SKM-1 treated with dmso at 0.1 percent for 144 hours (cell line): ENCODE data around the gene SELL.
"Not testable (repeated sequence)": the region's sequence is repeated elsewhere in the genome, so short reads cannot be mapped to it uniquely, and the experiment has no call there.

Experiments
- DNase-seq: peaks from one replicate; lab custom pipeline; 2025; ENCODE audit not compliant: unreplicated experiment; lab: John Stamatoyannopoulos, UW

Gene SELL

DNA sequence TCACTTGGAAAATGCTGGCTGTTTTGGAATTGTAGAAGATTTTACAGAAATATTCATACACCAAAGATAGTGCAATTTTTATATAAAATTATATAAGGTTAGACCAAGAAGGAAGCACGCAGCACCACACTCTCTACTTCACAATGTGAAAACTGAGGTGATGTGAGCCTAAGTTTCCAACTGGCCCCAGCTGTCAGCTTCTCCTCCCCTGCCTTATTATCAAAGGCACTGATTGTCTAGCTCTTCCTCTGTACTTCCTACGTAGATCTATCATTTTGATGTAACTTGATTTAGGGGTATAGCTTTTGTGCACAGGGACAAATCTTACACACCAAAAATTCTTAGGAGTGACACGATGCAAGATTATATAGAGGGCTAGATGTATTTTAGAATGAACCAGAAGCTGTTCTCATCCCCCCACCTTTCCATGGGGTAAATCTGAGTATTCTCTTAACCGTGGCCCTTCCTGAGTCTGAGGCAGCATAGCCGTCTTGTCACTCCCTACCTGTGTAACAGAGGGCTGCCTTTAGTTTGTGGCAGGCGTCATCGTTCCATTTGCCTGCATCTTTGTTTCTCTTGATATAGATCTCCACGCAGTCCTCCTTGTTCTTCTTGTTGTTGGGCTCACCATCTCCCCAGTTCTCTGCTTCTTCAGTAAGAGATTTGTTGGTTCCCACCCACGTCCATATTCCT, 3.4 kb downstream of the SELL start:
- DNase-seq = no peak

DNA sequence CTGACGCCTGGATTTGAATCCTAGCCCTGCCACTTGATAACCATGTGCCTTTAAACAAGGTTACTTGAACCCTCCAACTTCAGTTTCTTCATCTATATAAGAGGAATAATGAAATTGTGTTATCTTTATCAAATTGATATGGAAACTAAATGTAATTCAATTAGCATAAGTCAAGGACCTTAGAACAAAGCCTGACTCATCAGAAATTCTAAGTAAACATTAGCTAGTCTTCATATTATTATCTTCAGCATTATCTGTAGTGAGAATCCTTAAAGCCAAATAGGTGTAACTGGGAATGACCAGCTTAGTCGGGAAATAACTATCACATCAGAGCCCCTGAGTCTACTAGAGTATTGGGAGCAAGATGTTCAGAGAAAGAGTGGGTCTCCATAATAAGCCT, 6.6 kb downstream of the SELL start:
- no peak for DNase-seq

DNA sequence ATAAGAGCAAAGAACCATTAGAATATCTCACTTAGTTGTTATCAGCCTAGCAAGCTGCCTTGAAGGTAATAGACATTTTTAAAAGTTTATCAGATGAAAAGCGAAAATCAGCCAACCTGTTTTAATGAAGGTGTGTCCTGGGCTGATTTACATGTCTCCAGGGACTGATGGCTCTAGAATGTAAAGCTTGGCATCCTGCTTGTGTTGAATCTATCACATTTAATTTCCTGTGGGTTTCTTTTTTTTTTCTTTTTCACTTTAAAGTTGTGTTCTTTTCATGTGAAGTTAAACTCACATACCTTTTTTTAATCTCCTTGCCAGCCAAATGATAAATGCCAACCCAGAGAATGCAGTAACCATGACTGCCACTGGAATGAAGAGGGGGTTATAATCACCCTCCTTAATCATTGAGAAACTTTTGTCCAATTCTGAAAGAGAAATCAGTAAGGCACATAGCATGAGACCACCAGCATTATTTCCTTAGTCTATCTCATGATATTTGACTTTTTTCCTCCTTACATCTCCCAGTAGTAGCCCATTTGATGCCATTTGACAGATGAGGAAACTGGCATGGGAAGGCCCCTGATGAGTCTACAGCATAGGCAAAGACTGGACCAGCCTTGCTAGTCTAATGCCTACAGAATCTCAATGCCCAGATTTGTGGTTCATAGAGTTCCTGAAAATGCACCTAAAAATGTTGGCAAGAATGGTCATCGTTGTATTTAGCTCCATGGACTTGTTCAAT, 10.0 kb downstream of the SELL start:
- DNase-seq = no peak

DNA sequence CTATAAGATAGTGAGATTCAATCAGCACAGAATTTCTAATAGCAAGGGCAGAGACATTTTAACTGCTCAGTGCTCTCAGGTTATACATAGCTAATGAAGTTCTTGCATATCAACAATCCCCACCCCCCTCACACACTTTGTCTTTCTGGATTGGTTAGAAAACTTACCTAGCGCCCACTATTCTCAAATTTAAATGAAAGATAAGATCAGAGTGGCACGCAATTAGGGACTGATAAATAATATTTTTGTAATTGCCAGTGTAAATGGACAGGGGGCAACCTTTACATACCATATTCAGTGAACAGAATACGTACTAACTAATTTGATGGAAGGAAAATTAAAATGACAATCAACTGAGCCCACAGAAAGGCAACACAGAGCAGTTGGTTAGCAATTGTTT, 11.7 kb downstream of the SELL start:
- no peak for DNase-seq

DNA sequence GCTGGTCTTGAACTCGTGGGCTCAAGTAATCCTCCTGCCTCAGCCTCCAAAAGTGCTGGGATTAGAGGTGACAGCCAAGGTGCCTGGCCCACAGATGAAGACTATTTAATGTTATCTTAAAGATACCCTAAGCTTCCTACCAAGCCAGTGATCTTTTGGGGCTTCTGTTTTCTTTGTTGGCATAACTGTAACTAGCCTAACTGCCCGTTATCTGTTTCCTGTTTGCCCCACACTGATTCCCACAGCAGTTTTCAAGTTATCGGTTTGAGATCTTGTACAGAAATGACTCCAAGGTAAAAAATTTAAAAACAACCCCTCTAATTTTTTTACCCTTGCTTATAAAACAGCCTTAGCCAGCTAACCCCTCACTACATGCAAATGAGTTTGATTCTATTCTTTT, 12.4 kb downstream of the SELL start:
- DNase-seq = no peak

DNA sequence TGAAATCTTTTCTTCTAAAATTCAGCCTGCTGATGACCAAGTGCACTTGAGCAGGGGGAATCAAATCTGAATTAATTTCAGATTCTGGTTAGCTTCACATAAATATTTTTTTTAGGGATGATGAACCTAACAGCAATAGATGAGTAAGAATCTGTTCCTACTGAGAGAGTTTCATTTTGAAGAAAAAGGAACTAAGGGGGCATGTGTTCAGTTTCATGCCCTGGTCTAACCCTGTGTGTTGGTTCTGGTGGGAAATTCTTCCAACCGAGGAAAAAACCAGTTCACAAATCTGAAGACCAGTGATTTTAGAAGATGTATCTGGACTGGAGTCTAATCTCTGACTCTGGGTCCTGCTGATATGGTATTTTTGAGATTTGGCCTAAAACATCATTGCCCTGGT, 13.7 kb downstream of the SELL start:
- DNase-seq = peak; percentile 43

DNA sequence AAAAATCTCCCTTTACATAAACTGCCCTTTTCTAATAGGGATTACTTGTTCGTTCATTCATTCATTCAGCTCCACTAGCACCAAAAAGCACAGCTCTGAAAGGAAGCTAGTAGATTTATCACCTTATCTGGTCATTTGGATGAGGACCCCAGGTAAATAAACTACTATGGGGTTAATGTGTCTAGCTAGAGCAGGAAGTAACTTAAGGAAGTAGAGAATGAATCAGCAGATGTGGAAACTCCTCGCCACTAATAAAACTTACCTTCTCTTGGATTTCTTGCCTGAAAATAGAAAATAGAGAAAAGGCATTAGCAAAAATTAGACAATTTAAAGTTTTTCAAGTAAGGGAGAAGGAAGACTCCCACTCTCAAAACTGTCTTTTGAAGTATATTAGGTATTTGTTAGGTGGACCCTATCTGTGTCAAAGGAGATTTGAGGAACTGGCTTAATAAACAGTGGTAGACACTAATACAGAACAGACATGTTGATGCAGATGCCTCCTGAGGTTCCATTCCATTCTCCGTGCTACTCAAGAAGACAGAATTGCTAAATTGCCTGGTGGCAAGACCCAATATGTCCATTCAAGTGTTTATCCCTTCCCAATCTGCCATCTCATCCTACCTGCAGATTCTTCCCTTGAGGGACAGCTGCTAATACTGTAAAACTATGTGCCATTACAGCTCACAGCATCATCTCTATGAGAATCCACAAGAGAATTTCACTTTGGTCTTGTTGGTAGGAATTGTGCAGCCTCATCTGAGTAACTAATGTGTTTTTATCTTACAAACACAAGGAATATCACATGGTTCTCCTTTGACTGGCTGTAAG, 14.9 kb downstream of the SELL start:
- peak; percentile 84 for DNase-seq

DNA sequence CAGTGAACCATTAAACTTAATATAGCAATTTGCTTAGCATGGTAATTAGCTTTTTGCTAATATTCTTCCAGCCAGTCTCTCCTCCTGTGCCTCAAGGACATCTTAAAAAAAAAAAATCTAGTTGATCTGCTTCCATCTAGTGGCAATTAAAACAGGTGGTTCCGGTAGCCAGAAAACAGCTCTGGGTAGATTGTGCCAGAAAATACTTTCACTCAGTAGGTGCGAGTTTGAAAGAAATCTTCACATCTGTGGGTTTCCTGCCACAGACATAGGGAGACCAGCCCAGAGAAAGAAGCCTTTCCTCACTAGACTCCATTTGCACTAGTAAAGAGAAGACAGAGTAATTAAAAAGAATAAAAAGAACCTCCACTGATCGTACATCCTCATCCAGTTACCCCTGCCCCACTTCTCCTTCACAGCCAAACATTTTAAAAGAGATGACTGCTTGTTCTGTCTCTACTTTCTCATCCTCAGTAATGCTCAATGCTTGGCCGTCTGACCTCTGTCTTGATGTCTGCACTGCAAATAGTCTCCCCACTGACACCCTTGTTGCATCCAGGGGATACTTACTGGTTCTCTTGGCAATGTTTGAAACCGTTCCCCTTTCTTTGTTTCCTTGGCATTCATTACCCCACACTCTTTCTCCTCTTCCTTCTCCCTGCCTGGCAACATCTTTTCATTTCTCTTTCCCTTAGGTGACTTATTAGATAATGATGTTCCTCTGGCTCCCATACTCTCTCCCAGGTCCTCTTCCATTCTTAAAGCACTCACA, 16.9 kb downstream of the SELL start:
- DNase-seq = no peak

DNA sequence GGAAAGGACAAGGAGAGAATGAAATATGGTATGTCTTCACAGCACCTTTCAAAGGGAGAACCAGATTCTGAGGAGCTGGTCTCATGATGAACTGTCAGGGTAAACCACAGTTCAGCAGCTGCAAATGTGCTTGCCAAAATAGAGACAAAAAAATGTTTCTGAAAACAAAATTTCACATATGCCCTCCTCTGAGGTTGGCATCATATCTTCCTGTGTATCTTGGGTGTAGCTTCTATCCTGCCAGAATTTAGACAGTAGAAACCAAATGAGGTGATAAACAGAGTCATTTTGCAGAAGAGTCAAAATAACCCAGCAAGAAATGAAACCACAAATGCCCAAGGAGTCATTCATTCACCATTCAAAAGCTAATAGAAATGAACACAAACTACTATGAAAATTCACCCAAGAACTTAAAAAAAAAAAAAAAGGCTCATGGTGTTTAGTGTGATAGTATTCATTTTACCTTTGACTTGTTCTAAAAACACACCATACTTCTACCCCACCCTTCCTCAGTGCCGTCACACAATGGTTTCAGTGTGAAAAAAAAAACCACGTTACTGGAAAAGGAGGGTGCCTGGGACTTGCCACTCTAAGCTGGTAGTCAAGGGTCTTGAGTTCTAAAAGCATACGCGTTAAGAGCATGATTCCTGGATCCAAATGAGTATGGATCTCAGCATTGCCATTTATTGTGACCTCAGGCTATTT, 18.5 kb downstream of the SELL start:
- DNase-seq = no peak

DNA sequence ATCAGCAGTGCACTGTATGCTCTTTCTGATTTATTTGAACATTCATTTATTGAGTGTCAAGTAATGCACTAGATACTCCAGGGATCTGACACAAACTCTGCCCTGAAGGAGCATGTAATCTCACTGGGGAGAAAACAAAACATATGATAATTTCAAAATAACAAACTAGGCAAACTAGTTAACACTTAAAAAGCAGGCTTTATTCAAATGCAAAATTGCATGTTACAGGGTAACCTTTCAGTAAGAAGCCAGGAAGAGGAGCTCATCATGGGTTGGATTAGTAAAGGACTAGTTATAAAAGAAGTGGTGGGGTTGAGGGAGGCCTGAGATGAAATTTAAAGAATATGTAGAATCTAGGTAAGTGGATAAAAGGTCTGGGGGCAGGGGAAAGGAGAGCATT, 20.9 kb downstream of the SELL start:
- no peak for DNase-seq

DNA sequence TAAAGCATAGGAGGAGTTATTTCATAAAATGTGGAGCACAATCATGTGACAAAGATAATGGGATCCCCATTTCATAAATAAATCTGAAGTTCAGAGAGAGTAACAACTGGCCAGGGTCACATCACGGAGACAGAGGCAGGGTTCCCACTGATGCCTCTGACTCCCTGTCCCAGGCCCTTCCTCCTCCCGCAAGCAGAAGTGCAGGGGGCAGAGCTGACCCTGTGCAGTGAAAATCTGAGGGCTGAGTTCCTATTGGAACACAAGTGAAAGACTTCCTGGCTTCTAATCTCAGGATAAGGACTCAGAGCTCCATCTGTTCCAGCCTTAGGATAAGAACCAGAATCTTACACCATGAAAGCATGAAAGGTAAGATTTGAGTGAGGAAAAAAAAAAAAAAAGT, 22.0 kb downstream of the SELL start:
- DNase-seq = no peak

DNA sequence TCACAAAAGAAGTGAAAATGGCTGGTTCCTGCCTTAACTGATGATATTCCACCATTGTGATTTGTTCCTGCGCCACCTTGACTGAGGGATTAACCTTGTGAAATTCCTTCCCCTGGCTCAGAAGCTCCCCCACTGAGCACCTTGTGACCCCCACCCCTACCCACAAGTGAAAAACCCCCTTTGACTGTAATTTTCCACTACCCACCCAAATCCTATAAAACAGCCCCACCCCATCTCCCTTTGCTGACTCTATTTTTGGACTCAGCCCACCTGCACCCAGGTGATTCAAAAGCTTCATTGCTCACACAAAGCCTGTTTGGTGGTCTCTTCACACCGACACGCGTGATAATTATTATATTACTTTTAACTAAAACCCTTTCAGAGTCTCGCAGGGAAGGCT, 23.0 kb downstream of the SELL start:
- not testable (repeated sequence) for DNase-seq

DNA sequence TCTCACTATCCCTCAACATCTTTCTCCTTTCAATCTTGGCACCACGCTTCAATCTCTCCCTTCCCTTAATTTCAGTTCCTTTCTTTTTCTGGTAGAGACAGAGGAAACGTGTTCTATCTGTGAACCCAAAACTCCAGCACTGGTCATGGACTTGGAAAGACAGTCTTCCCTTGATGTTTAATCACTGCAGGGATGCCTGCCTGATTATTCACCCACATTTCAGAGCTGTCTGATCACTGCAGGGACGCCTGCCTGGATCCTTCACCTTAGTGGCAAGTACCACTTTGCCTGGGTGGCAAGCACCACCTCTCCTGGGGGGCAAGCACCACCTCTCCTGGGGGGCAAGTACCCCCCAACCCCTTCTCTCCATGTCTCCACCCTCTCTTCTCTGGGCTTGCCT, 27.8 kb downstream of the SELL start:
- DNase-seq = no peak

DNA sequence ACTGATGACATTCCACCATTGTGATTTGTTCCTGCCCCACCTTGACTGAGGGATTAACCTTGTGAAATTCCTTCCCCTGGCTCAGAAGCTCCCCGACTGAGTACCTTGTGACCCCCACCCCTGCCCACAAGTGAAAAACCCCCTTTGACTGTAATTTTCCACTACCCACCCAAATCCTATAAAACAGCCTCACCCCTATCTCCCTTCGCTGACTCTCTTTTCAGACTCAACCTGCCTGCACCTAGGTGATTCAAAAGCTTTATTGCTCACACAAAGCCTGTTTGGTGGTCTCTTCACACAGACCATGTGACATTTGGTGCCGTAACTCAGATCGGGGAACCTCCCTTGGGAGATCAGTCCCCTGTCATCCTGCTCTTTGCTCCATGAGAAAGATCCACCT, 28.3 kb downstream of the SELL start:
- DNase-seq = not testable (repeated sequence)

DNA sequence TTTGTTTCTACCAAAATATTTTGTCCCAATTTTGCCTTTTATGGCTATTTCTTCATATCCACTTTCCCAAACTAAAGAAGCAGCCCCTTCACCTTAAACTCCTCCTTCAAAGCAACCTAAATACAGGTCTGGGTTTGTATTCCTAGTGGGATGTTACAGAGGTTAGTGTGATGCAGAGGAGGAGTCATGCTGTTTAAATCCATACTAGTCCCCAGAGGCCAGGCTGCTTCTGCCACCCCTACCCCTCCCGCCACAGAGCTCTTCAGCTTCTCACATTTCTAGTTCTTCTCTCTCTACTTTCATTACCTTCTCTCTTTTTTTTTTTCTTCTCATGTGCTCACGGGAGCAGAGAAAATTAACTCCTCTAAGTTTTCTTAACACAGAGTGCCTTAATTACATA, 29.3 kb downstream of the SELL start:
- no peak for DNase-seq

DNA sequence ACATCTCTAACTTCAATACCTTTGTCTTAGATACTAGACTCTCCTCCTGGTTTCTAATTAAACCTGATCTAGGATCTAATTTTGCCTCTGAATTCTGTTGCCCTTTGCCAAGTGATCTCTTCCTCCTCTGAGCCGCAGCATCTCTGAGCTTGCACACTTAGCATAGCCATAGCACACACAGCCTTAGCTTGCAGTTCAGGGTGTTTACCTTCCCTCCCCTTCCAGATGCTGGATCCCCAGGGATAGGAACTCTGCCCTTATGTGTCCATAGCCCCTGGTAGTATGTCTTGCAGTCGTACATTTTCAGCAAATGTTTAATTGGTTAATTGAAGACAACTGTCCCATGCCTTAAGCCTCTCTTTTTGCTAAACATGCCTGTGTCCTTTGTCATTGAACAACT, 30.3 kb downstream of the SELL start:
- no peak for DNase-seq

DNA sequence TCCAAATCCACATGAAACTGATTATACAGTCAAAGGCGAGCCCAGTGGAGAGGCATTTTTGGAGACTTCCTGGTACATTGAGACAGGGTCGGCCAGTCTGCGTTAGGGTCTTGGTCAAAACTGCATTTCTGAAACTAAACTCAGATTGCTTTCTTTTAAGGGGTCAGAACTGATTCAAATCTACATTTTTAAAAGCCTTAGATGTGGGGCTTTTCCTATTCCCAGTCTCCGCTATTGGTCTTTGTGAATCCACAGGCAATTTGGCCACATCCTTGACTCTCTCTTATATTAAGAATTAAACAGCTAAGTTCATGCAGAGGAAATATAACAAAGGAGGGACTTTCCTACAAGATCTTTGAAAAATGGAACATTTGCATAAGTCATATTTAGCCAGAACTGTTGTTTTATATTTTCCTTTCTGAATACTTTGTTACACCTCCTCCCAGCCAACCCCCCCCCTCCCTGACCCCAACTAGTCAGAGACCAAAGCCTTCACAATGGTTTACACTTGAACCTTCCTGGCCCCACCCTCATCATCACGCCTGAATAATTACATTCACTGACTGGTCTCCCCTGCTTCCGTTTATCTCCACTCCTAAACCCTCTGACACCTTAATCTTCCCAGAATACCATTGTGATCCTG, 30.9 kb downstream of the SELL start:
- no peak for DNase-seq

DNA sequence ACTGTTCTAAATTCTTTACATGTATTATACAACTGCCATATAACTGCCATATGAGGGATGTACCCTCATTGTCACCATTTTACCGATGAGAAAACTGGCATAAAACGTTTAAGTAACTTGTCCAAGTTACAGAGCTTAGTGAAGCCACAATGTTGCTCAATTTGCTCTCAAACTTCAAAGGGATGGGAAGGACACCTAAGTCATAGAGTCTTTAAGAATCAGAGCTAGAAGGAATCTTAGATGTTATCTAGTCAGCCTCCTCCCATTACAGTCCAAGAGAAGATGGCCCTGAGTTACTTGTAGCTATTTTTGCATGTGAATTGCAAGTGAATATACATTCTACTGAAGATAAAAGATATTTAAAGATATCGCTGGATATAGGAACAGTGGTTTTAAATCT, 31.7 kb downstream of the SELL start:
- no peak for DNase-seq

DNA sequence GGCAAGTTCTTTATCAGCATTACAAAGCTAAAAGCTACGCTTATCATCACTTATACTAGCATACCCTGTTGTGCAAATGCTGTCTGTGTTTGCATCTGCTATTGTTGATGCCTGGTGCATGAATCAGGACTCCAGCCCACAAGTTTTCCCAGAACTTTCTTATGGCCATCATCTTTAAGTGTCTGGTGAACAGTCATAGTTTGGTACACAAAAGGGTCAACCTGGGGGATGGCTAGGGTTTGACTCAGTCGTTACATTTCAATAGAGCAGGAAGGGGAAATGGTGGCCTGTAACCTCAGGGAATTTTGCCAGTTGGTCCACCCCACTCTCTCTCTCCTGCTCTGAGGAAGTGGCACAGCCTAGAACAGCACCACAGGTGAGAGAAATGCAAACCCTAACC, 35.4 kb downstream of the SELL start:
- no peak for DNase-seq

DNA sequence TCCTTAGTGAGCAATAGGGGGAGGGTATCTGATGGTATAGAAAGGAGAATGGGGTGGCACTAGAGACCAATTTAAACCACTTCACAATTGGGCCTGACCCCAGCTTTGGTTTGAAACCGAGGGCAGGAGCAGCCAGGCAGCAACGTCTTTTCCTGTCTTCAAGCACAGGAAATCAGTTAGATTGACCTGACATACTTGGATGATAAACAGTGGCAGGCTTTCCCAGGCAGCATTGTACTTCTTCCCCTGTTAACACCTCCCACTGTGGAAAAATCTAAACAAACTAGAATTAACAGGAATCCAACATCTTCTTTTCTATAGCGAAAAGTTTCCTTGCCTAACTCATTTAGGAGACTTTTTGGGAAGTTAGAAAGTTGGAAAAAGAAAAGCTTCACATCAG, 40.6 kb downstream of the SELL start:
- no peak for DNase-seq
